NCI-H748 (cell line): ENCODE data around the gene FADS6.
A peak's percentile ranks its signal among the peaks of the same experiment; 100 is the strongest.

Experiments used
- DNase-seq: peaks from one replicate; lab custom pipeline; 2025; ENCODE audit not compliant: unreplicated experiment; lab: John Stamatoyannopoulos, UW

The FADS6 gene

GRCh38 chr17:74855323-74855722 is 38.1 kb downstream of the FADS6 start:
- DNase-seq = no peak

- DNase-seq = no peak
These were observed 38.6 kb downstream of the FADS6 start for GRCh38 chr17:74854792-74855191.

- DNase-seq = no peak
These were observed 39.8 kb downstream of the FADS6 start for GRCh38 chr17:74853669-74854068.

GRCh38 chr17:74853048-74853397 is 40.4 kb downstream of the FADS6 start:
- no peak for DNase-seq

- DNase-seq = no peak
These were observed 41.0 kb downstream of the FADS6 start for GRCh38 chr17:74852237-74853047.

- DNase-seq = peak; percentile 85
These were observed 41.7 kb downstream of the FADS6 start for GRCh38 chr17:74851612-74852236.

- DNase-seq = no peak
These were observed 42.5 kb downstream of the FADS6 start for GRCh38 chr17:74850914-74851313.

- DNase-seq = no peak
These were observed 43.1 kb downstream of the FADS6 start for GRCh38 chr17:74850310-74850709.

GRCh38 chr17:74848656-74849399 is 44.6 kb downstream of the FADS6 start:
- no peak for DNase-seq

GRCh38 chr17:74846621-74847020 is 46.8 kb downstream of the FADS6 start:
- DNase-seq = no peak

- no peak for DNase-seq
These were observed 50.1 kb downstream of the FADS6 start for GRCh38 chr17:74843352-74843627.

GRCh38 chr17:74842599-74843351 is 50.7 kb downstream of the FADS6 start:
- DNase-seq = peak; percentile 72

- no peak for DNase-seq
These were observed 51.3 kb downstream of the FADS6 start for GRCh38 chr17:74842146-74842598.

- DNase-seq = no peak
These were observed 52.3 kb downstream of the FADS6 start for GRCh38 chr17:74840989-74841666.

GRCh38 chr17:74839990-74840852 is 53.2 kb downstream of the FADS6 start:
- no peak for DNase-seq

GRCh38 chr17:74838274-74838673 is 55.2 kb downstream of the FADS6 start:
- no peak for DNase-seq

- no peak for DNase-seq
These were observed 56.6 kb downstream of the FADS6 start for GRCh38 chr17:74836691-74837467.

GRCh38 chr17:74836191-74836590 is 57.2 kb downstream of the FADS6 start:
- no peak for DNase-seq
